Mesendoderm (in vitro differentiated cells): ENCODE measurements around the gene DLGAP4.

Experiments
- DNase-seq: peaks from one replicate; pipeline ENCODE4 v3.0.0; 2013
- H2AK5ac ChIP-seq: 2 replicates; pipeline ENCODE4 v1.6.1; 2013; ENCODE audit warnings: low read length, inconsistent platforms
- H2BK120ac ChIP-seq: 2 replicates; pipeline ENCODE4 v1.6.1; 2013; ENCODE audit warnings: low read depth, mild to moderate bottlenecking, low read length, moderate library complexity, mixed read lengths
- H2BK15ac ChIP-seq: replicated peaks from 2 replicates; pipeline ENCODE4 v1.6.1; 2013; ENCODE audit warnings: low read depth, mild to moderate bottlenecking, moderate library complexity
- H2BK5ac ChIP-seq: 2 replicates; pipeline ENCODE4 v1.6.1; 2013; ENCODE audit warnings: low read length, inconsistent platforms
- H3K18ac ChIP-seq: 2 replicates; pipeline ENCODE4 v1.6.1; 2013; ENCODE audit warnings: mild to moderate bottlenecking, low read length, mixed read lengths
- H3K23ac ChIP-seq: one replicate; pipeline ENCODE4 v1.6.1; 2013; ENCODE audit warnings: low read length
- H3K27ac ChIP-seq: 2 replicates; pipeline ENCODE4 v1.5.1; 2013; ENCODE audit warnings: low read depth, mild to moderate bottlenecking, inconsistent platforms, low read length, moderate library complexity
- H3K27me3 ChIP-seq: 2 replicates; pipeline ENCODE4 v1.6.1; 2013; ENCODE audit warnings: low read length, control low read depth, mild to moderate bottlenecking, inconsistent platforms; ENCODE audit not compliant: insufficient read depth, poor library complexity
- H3K36me3 ChIP-seq: 2 replicates; pipeline ENCODE4 v1.6.1; 2013; ENCODE audit warnings: low read length, inconsistent platforms; ENCODE audit not compliant: control insufficient read depth, insufficient read depth
- H3K4ac ChIP-seq: one replicate; pipeline ENCODE4 v1.6.1; 2013; ENCODE audit warnings: low read depth, mild to moderate bottlenecking, low read length, moderate library complexity
- H3K4me1 ChIP-seq: 2 replicates; pipeline ENCODE4 v1.6.1; 2013; ENCODE audit warnings: low read depth, low read length, inconsistent platforms; ENCODE audit not compliant: control insufficient read depth
- H3K4me2 ChIP-seq: 2 replicates; pipeline ENCODE4 v1.6.1; 2013; ENCODE audit warnings: low read length
- H3K4me3 ChIP-seq: 2 replicates; pipeline ENCODE4 v1.5.1; 2013; ENCODE audit warnings: mild to moderate bottlenecking, low read length
- H3K56ac ChIP-seq: one replicate; pipeline ENCODE4 v1.6.1; 2013; ENCODE audit warnings: low read length
- H3K79me1 ChIP-seq: 2 replicates; pipeline ENCODE4 v1.6.1; 2013; ENCODE audit warnings: low read length, inconsistent platforms
- H3K79me2 ChIP-seq: 2 replicates; pipeline ENCODE4 v1.6.1; 2013; ENCODE audit warnings: mild to moderate bottlenecking, low read length; ENCODE audit not compliant: control insufficient read depth, insufficient read depth
- H3K9ac ChIP-seq: 2 replicates; pipeline ENCODE4 v1.6.1; 2013; ENCODE audit warnings: low read length, inconsistent platforms
- H4K5ac ChIP-seq: one replicate; pipeline ENCODE4 v1.6.1; 2013; ENCODE audit warnings: low read length
- H4K8ac ChIP-seq: one replicate; pipeline ENCODE4 v1.6.1; 2013; ENCODE audit warnings: low read depth, mild to moderate bottlenecking, control low read depth, low read length, moderate library complexity
- WGBS: extraction: QIAGEN DNeasy Blood & Tissue Kit; methylation state at CpG from one replicate; pipeline ENCODE4 v1.1.7; 2013; ENCODE audit warnings: low lambda C conversion rate, missing lambda C conversion rate; ENCODE audit not compliant: insufficient coverage; ENCODE audit errors: extremely low coverage; 5-methylcytosine and 5-hydroxymethylcytosine counted together

DLGAP4 gene

GRCh38 chr20:36532388-36532787 is 226.2 kb downstream of the DLGAP4 start:
- Histone ChIP-seq H4K5ac (no peak overlapping the region), H2BK5ac (no peak overlapping the region), H3K4ac (no peak overlapping the region), H3K4me1 (no peaks in the 10 kb centered on the region), H3K79me1 (no peaks in the 10 kb centered on the region), H2AK5ac (no peak overlapping the region), H4K8ac (no peak overlapping the region), H3K23ac (no peak overlapping the region), H3K18ac (no peak overlapping the region), H2BK15ac (no peak overlapping the region), H3K36me3 (no peaks in the 10 kb centered on the region), H3K79me2 (no peaks in the 10 kb centered on the region), H3K4me2 (no peak overlapping the region), H3K27ac (no peak overlapping the region), H3K4me3 (no peak overlapping the region), H3K9ac (no peak overlapping the region), H3K56ac (no peak overlapping the region), H2BK120ac (no peak overlapping the region), H3K27me3 (no peaks in the 10 kb centered on the region)
- DNase-seq, result no peak
- WGBS, result no CpG with 5 or more reads among the region's 10 CpGs

GRCh38 chr20:36532822-36533221 is 226.7 kb downstream of the DLGAP4 start:
- no CpG with 5 or more reads among the region's 3 CpGs for WGBS
- no peak overlapping the region for H3K4ac ChIP-seq
- H3K4me2 ChIP-seq, result no peak overlapping the region

GRCh38 chr20:36538026-36538722 is 232.0 kb downstream of the DLGAP4 start:
- DNase-seq, result no peak
- Histone ChIP-seq H3K18ac (no peak overlapping the region), H3K36me3 (no peaks in the 10 kb centered on the region), H3K27me3 (no peaks in the 10 kb centered on the region), H3K79me2 (peaks cover 17% of the 10 kb centered on the region), H3K23ac (no peak overlapping the region), H3K56ac (no peak overlapping the region), H2BK15ac (no peak overlapping the region), H2AK5ac (no peak overlapping the region), H4K8ac (no peak overlapping the region), H3K4me1 (peaks cover 5% of the 10 kb centered on the region), H3K27ac (no peak overlapping the region), H2BK5ac (no peak overlapping the region), H2BK120ac (no peak overlapping the region), H3K4me2 (no peak overlapping the region), H4K5ac (no peak overlapping the region), H3K9ac (no peak overlapping the region), H3K79me1 (peaks cover 8% of the 10 kb centered on the region), H3K4ac (no peak overlapping the region), H3K4me3 (no peak overlapping the region)
- no CpG with 5 or more reads among the region's 11 CpGs for WGBS

More at GRCh38 chr20:36532822-36533221, 226.7 kb downstream of the DLGAP4 start:
- no peaks in the 10 kb centered on the region for H3K79me2 ChIP-seq
- no peak overlapping the region for H2BK15ac ChIP-seq
- no peak overlapping the region for H4K5ac ChIP-seq
- no peak overlapping the region for H3K56ac ChIP-seq
- H4K8ac ChIP-seq, result no peak overlapping the region
- no peaks in the 10 kb centered on the region for H3K4me1 ChIP-seq
- H3K18ac ChIP-seq, result no peak overlapping the region
- no peak overlapping the region for H2BK120ac ChIP-seq
- H3K79me1 ChIP-seq, result no peaks in the 10 kb centered on the region
- no peak overlapping the region for H3K4me3 ChIP-seq
- no peak overlapping the region for H3K23ac ChIP-seq
- no peaks in the 10 kb centered on the region for H3K27me3 ChIP-seq
- no peak overlapping the region for H2BK5ac ChIP-seq
- H3K27ac ChIP-seq, result no peak overlapping the region
- H3K36me3 ChIP-seq, result no peaks in the 10 kb centered on the region
- H2AK5ac ChIP-seq, result no peak overlapping the region
- H3K9ac ChIP-seq, result no peak overlapping the region
- DNase-seq, result no peak

- no CpG with 5 or more reads among the region's 41 CpGs for WGBS
- Histone ChIP-seq H3K23ac (peak overlapping the region; percentile 80), H3K27ac (peak overlapping the region; percentile 5), H3K4ac (peak overlapping the region; percentile 18), H3K4me1 (peaks cover 8% of the 10 kb centered on the region), H2BK5ac (no peak overlapping the region), H3K27me3 (no peaks in the 10 kb centered on the region), H3K9ac (peak overlapping the region; percentile 84), H3K56ac (peak overlapping the region; percentile 96), H3K79me1 (peaks cover 13% of the 10 kb centered on the region), H2BK15ac (no peak overlapping the region), H3K36me3 (peaks cover 1% of the 10 kb centered on the region), H2AK5ac (no peak overlapping the region), H4K5ac (no peak overlapping the region), H2BK120ac (no peak overlapping the region), H3K18ac (peak overlapping the region; percentile 31), H3K4me2 (peak overlapping the region; percentile 90), H3K79me2 (peaks cover 23% of the 10 kb centered on the region), H3K4me3 (peak overlapping the region; percentile 38), H4K8ac (peak overlapping the region; percentile 70)
- DNase-seq, result peak; percentile 42
Observed at GRCh38 chr20:36540551-36541211, 234.5 kb downstream of the DLGAP4 start.

GRCh38 chr20:36541227-36541767 is 235.2 kb downstream of the DLGAP4 start, which contains the start of gene MYL9:
TSS of gene MYL9 (plus strand) at chr20:36541519. CDS start at chr20:36544885, 3,366 bp downstream.
- Histone ChIP-seq H3K79me1 (peaks cover 14% of the 10 kb centered on the region), H3K4me1 (peaks cover 8% of the 10 kb centered on the region), H2BK120ac (no peak within 1 kb of the TSS), H3K4me2 (peak within 1 kb of the TSS; percentile 90), H3K27ac (peak within 1 kb of the TSS; percentile 81), H2BK15ac (no peak within 1 kb of the TSS), H3K79me2 (peaks cover 23% of the 10 kb centered on the region), H3K27me3 (no peaks in the 10 kb centered on the region), H3K23ac (peak within 1 kb of the TSS; percentile 89), H3K18ac (peak within 1 kb of the TSS; percentile 81), H3K9ac (peak within 1 kb of the TSS; percentile 93), H3K56ac (peak within 1 kb of the TSS; percentile 96), H2BK5ac (no peak within 1 kb of the TSS), H3K4me3 (peak within 1 kb of the TSS; percentile 78), H4K5ac (no peak within 1 kb of the TSS), H4K8ac (peak within 1 kb of the TSS; percentile 70), H3K4ac (peak within 1 kb of the TSS; percentile 70), H3K36me3 (peaks cover 1% of the 10 kb centered on the region), H2AK5ac (peak within 1 kb of the TSS; percentile 85)
- no CpG with 5 or more reads among the region's 41 CpGs for WGBS
- DNase-seq, result peak; percentile 74
